Left lung (tissue), 10 donors: ENCODE results near the gene MFGE8. TPM values are rescaled to one million over a fixed set of nuclear protein-coding genes. Genes with fewer than 3 reads are reported as not detected.

ENCODE experiments used
- ATAC-seq: fragments of 200-7000 bp; cut with Tn5 transposase; one replicate; pipeline ENCODE4 v1.9.1; 2020; ENCODE audit warnings: moderate library complexity
- DNase-seq, 4 donors: peaks; one replicate each; pipeline ENCODE4 v3.0.0-alpha.2; 2013 to 2020
- H3K27ac ChIP-seq, 2 donors: fragments of 200-600 bp; sonication (generic) in 1 of 2; one replicate each; pipeline versions ENCODE4 v1.5.0 to v1.8.0; 2020 to 2021
- H3K27me3 ChIP-seq, 2 donors: fragments of 200-600 bp; sonication (generic) in 1 of 2; one replicate each; pipeline versions ENCODE4 v1.5.0 to v1.8.0; 2020 to 2021
- H3K36me3 ChIP-seq, 2 donors: fragments of 200-600 bp; sonication (generic) in 1 of 2; one replicate each; pipeline versions ENCODE4 v1.5.0 to v1.8.0; 2020 to 2021
- H3K4me1 ChIP-seq, 2 donors: fragments of 200-600 bp; one replicate each; pipeline ENCODE4 v1.8.0; 2021
- H3K4me3 ChIP-seq, 2 donors: fragments of 200-600 bp; sonication (generic) in 1 of 2; one replicate each; pipeline versions ENCODE4 v1.5.0 to v1.8.0; 2020 to 2021; ENCODE audit warnings: mild to moderate bottlenecking in 1 of 2
- H3K9me3 ChIP-seq, 2 donors: fragments of 200-600 bp; sonication (generic) in 1 of 2; one replicate each; pipeline versions ENCODE4 v1.5.0 to v1.8.0; 2020 to 2021
- CTCF ChIP-seq, 2 donors: fragments of 200-600 bp; sonication (generic) in 1 of 2; IDR thresholded peaks; one replicate each; pipeline versions ENCODE4 v1.5.0 to v1.8.0; 2021; ENCODE audit warnings: antibody characterized with exemption in 2 of 2
- intact Hi-C, 2 donors: fragments of 100-400 bp; cut with DNase I; formaldehyde crosslinking; loops; one replicate each; pipeline versions ENCODE4 v1.11.2 to v1.14.2; 2022
- polyA plus RNA-seq, 6 donors: library from polyadenylated mRNA; unstranded; fragments of 120-200 nt; gene quantifications; one replicate each; pipeline ENCODE4 v1.2.1, GENCODE V29; 2013; ENCODE audit not compliant: insufficient read length in 6 of 6
- total RNA-seq, 2 donors: library from RNA; stranded (reverse); fragmentation: NEBNext Ultra II Directional; extraction: Animal tissue kit (Norgen Biotek cat#: 25700); gene quantifications; one replicate each; pipeline ENCODE4 v1.2.1, GENCODE V29; 2021
- donor health status: DM: no; HTN: yes; CAD: no.
- donor health status: DM: no; HTN: no; CAD: no.

The MFGE8 gene
- total and polyA plus RNA-seq, 8 donors: 103 to 150 (median 133) TPM

GRCh38 chr15:88871313-88871712, 41.9 kb downstream of the MFGE8 start:
- Histone ChIP-seq H3K4me3 (no peak overlapping the region), H3K9me3 (no peaks in the 10 kb centered on the region), H3K4me1 (no peaks in the 10 kb centered on the region), H3K36me3 (no peaks in the 10 kb centered on the region), H3K27me3 (peaks cover 0 to 41% of the 10 kb centered on the region in 2 donors), H3K27ac (no peak overlapping the region)
- no peak for TF ChIP-seq CTCF (IDR thresholded peaks at IDR 0.05)
- intact Hi-C loops: no loop called here
- ATAC-seq (no peak), DNase-seq (peak in 1 of 4 donors; percentile 69)

GRCh38 chr15:88866295-88866881, 46.8 kb downstream of the MFGE8 start:
- Histone ChIP-seq H3K4me3 (no peak overlapping the region), H3K36me3 (no peaks in the 10 kb centered on the region), H3K27ac (no peak overlapping the region), H3K4me1 (no peaks in the 10 kb centered on the region), H3K27me3 (peaks cover 0 to 22% of the 10 kb centered on the region in 2 donors), H3K9me3 (no peaks in the 10 kb centered on the region)
- DNase-seq (no peak), ATAC-seq (no peak)
- TF ChIP-seq CTCF (IDR thresholded peaks at IDR 0.05): no peak
- intact Hi-C loops: no loop called here

- peak; percentile 80 for ATAC-seq
Measured at GRCh38 chr15:88865498-88866099, 47.6 kb downstream of the MFGE8 start.

GRCh38 chr15:88864861-88865497, 48.2 kb downstream of the MFGE8 start:
- H3K9me3 ChIP-seq: no peaks in the 10 kb centered on the region
- DNase-seq: no peak
- no peaks in the 10 kb centered on the region for H3K4me1 ChIP-seq
- H3K36me3 ChIP-seq: no peaks in the 10 kb centered on the region
- H3K27ac ChIP-seq: no peak overlapping the region
- intact Hi-C loops: no loop called here
- ATAC-seq: no peak
- H3K4me3 ChIP-seq: no peak overlapping the region
- peaks cover 0 to 9% of the 10 kb centered on the region in 2 donors for H3K27me3 ChIP-seq
- TF ChIP-seq CTCF (IDR thresholded peaks at IDR 0.05): no peak

More at GRCh38 chr15:88865498-88866099, 47.6 kb downstream of the MFGE8 start:
- TF ChIP-seq CTCF (IDR thresholded peaks at IDR 0.05): no peak
- intact Hi-C loops: no loop called here
- Histone ChIP-seq H3K27ac (no peak overlapping the region), H3K27me3 (peaks cover 0 to 14% of the 10 kb centered on the region in 2 donors), H3K4me3 (no peak overlapping the region), H3K36me3 (no peaks in the 10 kb centered on the region), H3K9me3 (no peaks in the 10 kb centered on the region), H3K4me1 (no peaks in the 10 kb centered on the region)
- no peak for DNase-seq

GRCh38 chr15:88863412-88863811, 49.8 kb downstream of the MFGE8 start:
- DNase-seq: no peak
- no peak for ATAC-seq
- no peaks in the 10 kb centered on the region for H3K27me3 ChIP-seq
- no peak for TF ChIP-seq CTCF (IDR thresholded peaks at IDR 0.05)
- H3K9me3 ChIP-seq: no peaks in the 10 kb centered on the region
- no peaks in the 10 kb centered on the region for H3K36me3 ChIP-seq
- no peak overlapping the region for H3K4me3 ChIP-seq
- H3K27ac ChIP-seq: no peak overlapping the region
- no peaks in the 10 kb centered on the region for H3K4me1 ChIP-seq
- intact Hi-C loops: no loop called here
